GM20431 (cell line): ENCODE results near the gene GPR61.

Experiments used
- in situ Hi-C: fragments of 300-500 bp; cut with MseI, MboI; formaldehyde crosslinking; loops from one replicate; pipeline ENCODE4 v1.15.0; 2020; ENCODE audit warnings: low sequenced_read_pairs; ENCODE audit not compliant: unreplicated experiment

Gene GPR61

GRCh38 chr1:109531826-109532364 lies 7.8 kb upstream of the GPR61 start:
- in situ Hi-C loops, result loop anchor here (5.0 to 25.0 kb wide), 2 partner anchors 40 to 270 kb away; partner anchors contain the start of gene CYB561D1

GRCh38 chr1:109532365-109533136 lies 7.1 kb upstream of the GPR61 start:
- in situ Hi-C loops, result loop anchor here (5.0 to 25.0 kb wide), 2 partner anchors 40 to 270 kb away; partner anchors contain the start of gene CYB561D1

GRCh38 chr1:109534307-109534858 lies 5.3 kb upstream of the GPR61 start:
- in situ Hi-C loops, result loop anchor here (5.0 to 25.0 kb wide), 2 partner anchors 42 to 272 kb away; partner anchors contain the start of gene CYB561D1

GRCh38 chr1:109535481-109535880 lies 4.2 kb upstream of the GPR61 start:
- in situ Hi-C loops, result loop anchor here (25.0 kb wide), 1 partner anchor 273 kb away; no protein-coding TSS in a partner anchor

GRCh38 chr1:109535971-109536491 lies 3.6 kb upstream of the GPR61 start:
- in situ Hi-C loops, result loop anchor here (25.0 kb wide), 1 partner anchor 274 kb away; no protein-coding TSS in a partner anchor

- in situ Hi-C loops, result loop anchor here (25.0 kb wide), 1 partner anchor 275 kb away; no protein-coding TSS in a partner anchor
These were observed 2.1 kb upstream of the GPR61 start for GRCh38 chr1:109537450-109538178.

GRCh38 chr1:109538827-109539555 lies 681 bp upstream of the GPR61 start:
- in situ Hi-C loops, result loop anchor here (25.0 kb wide), 1 partner anchor 277 kb away; no protein-coding TSS in a partner anchor

GRCh38 chr1:109541102-109541501 lies 1.4 kb downstream of the GPR61 start:
- in situ Hi-C loops, result loop anchor here (25.0 kb wide), 1 partner anchor 279 kb away; no protein-coding TSS in a partner anchor

GRCh38 chr1:109542657-109543056 lies 3.0 kb downstream of the GPR61 start:
- in situ Hi-C loops, result loop anchor here (25.0 kb wide), 1 partner anchor 280 kb away; no protein-coding TSS in a partner anchor

- in situ Hi-C loops, result loop anchor here (25.0 kb wide), 1 partner anchor 281 kb away; no protein-coding TSS in a partner anchor
These were observed 3.8 kb downstream of the GPR61 start for GRCh38 chr1:109543283-109543987.

GRCh38 chr1:109543988-109544735 lies 4.5 kb downstream of the GPR61 start:
- in situ Hi-C loops, result loop anchor here (25.0 kb wide), 1 partner anchor 282 kb away; no protein-coding TSS in a partner anchor

- in situ Hi-C loops, result loop anchor here (5.0 to 25.0 kb wide), 3 partner anchors 81 to 284 kb away; no protein-coding TSS in a partner anchor
These were observed 6.8 kb downstream of the GPR61 start for GRCh38 chr1:109546311-109547109.

GRCh38 chr1:109547463-109548320 lies 8.0 kb downstream of the GPR61 start:
- in situ Hi-C loops, result loop anchor here (5.0 to 25.0 kb wide), 3 partner anchors 80 to 285 kb away; no protein-coding TSS in a partner anchor

- in situ Hi-C loops, result loop anchor here (5.0 to 25.0 kb wide), 3 partner anchors 79 to 286 kb away; no protein-coding TSS in a partner anchor
These were observed 8.9 kb downstream of the GPR61 start, which contains the start of gene GNAI3 for GRCh38 chr1:109548321-109549267. TSS of gene GNAI3 (plus strand) at chr1:109548615. CDS start at chr1:109548721, 106 bp downstream.

GRCh38 chr1:109556563-109556962 lies 16.9 kb downstream of the GPR61 start:
- in situ Hi-C loops, result no loop called here
